HUES48 (cell line): ENCODE measurements around the gene FIBP.
A peak's percentile ranks its signal among the peaks of the same experiment; 100 is the strongest.

Experiments used
- H3K27ac ChIP-seq: one replicate; pipeline ENCODE4 v1.7.0; 2013; ENCODE audit warnings: low read depth, low read length, inconsistent platforms
- H3K27me3 ChIP-seq: 2 replicates; pipeline ENCODE4 v1.6.1; 2013; ENCODE audit warnings: mild to moderate bottlenecking, low read length; ENCODE audit not compliant: control insufficient read depth, insufficient read depth
- H3K36me3 ChIP-seq: 2 replicates; pipeline ENCODE4 v1.6.1; 2013; ENCODE audit warnings: low read length; ENCODE audit not compliant: control insufficient read depth, insufficient read depth
- H3K4me1 ChIP-seq: 2 replicates; pipeline ENCODE4 v1.6.1; 2013; ENCODE audit warnings: mild to moderate bottlenecking, low read length; ENCODE audit not compliant: control insufficient read depth, insufficient read depth
- H3K4me3 ChIP-seq: 2 replicates; pipeline ENCODE4 v1.5.1; 2013; ENCODE audit warnings: mild to moderate bottlenecking, low read depth, low read length
- H3K9ac ChIP-seq: 2 replicates; pipeline ENCODE4 v1.6.1; 2013; ENCODE audit warnings: mild to moderate bottlenecking, low read depth, low read length, moderate library complexity
- H3K9me3 ChIP-seq: 2 replicates; pipeline ENCODE4 v1.6.1; 2013; ENCODE audit warnings: low read length; ENCODE audit not compliant: control insufficient read depth, insufficient read depth

Gene FIBP

DNA sequence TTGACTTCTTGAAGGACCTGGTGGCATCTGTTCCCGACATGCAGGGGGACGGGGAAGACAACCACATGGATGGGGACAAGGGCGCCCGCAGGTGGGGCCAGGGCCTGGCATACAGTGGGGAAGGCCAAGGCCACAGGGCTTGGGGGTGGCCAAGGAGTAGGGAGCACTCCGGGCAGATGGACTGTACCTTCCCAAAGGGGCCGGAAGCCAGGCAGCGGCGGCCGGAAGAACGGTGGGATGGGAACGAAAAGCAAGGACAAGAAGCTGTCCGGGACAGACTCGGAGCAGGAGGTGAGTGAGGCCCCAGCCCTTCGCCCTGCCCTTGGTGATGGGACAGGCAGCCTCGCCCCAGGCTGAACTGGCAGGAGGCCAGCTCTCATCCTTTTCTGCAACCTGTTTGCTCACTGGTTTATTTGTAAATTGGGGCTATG is 32.1 kb upstream of the FIBP start:
- peaks cover 22% of the 10 kb centered on the region for H3K36me3 ChIP-seq
- H3K9ac ChIP-seq, result no peak overlapping the region
- peaks cover 13% of the 10 kb centered on the region; the same call in 1 of the 2 replicates for H3K4me1 ChIP-seq
- H3K9me3 ChIP-seq, result no peaks in the 10 kb centered on the region
- no peak overlapping the region for H3K27ac ChIP-seq
- H3K27me3 ChIP-seq, result no peaks in the 10 kb centered on the region
- peak overlapping the region; percentile 82 for H3K4me3 ChIP-seq

DNA sequence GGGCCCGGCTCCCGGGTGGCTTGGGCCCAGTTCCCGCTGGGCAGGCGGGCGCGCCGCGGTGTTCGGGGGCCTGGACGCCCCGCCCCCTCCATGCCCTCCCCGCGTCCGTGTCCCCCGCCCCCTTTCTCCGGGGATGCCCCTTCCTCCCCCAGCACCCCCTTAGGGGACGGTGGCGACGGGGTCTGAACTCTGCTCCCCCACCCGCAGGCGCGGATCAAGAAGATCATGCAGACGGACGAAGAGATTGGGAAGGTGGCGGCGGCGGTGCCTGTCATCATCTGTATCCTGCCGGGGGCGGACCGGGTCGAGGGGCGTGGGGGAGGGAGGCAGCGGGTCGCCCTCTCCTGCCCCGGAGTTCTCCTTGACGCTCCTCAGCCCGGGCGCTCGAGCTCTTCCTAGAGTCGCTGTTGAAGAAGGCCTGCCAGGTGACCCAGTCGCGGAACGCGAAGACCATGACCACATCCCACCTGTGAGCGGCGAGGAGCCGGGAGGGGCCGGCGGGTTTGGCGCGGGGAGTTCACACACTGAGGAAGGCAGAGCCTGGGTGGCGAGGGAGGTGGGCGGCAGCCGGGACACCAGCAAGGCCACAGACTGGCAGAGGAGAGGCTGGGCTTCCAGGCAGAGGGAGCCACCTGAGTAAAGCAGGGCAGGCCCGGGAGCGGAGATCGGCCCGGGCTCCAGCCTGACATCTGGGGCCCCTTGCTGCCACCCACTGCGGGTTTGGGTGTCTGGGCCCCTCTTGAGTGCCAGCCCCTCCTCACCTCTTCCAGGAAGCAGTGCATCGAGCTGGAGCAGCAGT is 31.5 kb upstream of the FIBP start:
- H3K4me3 ChIP-seq, result peak overlapping the region; percentile 82
- peaks cover 22% of the 10 kb centered on the region for H3K36me3 ChIP-seq
- H3K27me3 ChIP-seq, result no peaks in the 10 kb centered on the region
- peaks cover 13% of the 10 kb centered on the region; the same call in 1 of the 2 replicates for H3K4me1 ChIP-seq
- H3K9me3 ChIP-seq, result no peaks in the 10 kb centered on the region
- peak overlapping the region; percentile 61 for H3K27ac ChIP-seq
- no peak overlapping the region for H3K9ac ChIP-seq

DNA sequence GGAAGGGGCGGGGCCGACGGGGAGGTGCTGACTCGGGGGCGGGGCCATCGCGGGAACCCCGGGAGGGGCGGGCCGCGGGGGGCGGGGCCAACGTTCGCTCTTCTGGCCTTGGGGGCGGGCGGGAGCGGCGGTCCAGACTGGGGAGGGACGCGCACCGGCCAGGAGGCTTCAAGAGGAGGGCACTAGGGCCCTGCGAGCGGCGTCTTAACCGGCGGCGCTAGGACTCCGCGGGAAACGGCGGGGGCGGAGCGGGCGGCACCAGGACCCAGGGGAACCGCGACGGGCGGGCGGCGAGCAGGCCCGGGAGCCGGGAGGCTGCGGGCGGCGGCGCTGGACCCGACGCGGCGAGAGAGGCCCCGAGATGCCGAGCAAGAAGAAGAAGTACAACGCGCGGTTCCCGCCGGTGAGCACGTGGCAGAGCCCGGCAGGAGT is 30.9 kb upstream of the FIBP start, which contains the start of gene DRAP1:
Gene DRAP1, plus strand, starts transcription at position 286 of the 432 bp plus-strand sequence. Its CDS starts 76 bp downstream, at position 362.
- H3K9me3 ChIP-seq, result no peaks in the 10 kb centered on the region
- peak within 1 kb of the TSS; percentile 92 for H3K9ac ChIP-seq
- peak within 1 kb of the TSS; percentile 91 for H3K27ac ChIP-seq
- peak within 1 kb of the TSS; percentile 88 for H3K4me3 ChIP-seq
- no peaks in the 10 kb centered on the region for H3K27me3 ChIP-seq
- peaks cover 13% of the 10 kb centered on the region; the same call in 1 of the 2 replicates for H3K4me1 ChIP-seq
- peaks cover 22% of the 10 kb centered on the region for H3K36me3 ChIP-seq

DNA sequence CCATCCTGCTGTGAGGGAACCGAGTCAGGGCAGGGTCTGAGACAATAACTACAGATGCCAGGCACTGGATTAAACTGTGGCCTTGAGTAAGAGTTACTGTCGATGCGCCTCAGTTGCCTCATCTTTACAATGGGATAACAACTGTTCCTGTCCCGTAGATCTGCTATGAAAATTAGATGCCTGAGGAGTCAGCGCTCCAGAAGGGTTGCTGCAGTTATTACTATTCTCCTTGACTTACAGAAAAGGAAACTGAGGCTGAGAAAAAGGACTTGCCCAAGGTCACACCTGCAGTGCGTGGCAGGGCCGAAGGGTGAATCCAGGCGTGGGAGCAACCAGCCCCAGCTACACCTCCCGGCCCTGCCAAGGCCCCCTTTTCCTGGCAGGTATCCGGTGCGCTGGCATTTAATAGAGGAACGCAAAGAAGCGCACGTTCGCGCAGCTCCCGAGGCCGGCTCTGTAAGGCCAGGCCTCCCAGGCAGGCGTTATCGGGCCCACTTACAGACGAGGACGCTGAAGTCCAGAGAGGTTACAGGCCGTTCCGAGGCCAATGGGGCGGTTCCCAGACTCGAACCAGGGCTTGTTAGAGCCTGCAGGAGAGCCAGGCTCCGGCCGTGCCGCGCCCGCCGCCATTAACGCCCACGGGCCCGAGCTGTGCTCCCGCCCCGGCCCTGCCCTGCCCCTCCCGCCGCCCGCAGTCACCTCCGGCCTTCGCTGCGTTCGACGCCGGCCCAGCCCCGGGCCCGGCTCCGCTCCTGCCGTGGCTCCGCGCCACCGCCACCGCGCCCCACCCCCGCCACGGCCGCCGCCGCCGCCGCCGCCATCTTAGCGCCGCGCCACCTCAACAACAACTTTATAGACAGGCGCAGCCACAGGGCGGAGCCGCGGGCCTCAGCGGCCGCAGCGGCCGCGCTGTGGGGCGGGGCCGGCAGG is 30.2 kb upstream of the FIBP start, which contains the start of gene C11orf68:
Gene C11orf68, minus strand, starts transcription at position 852 of the 930 bp plus-strand sequence. Its CDS starts 31 bp downstream, at position 821.
- Histone ChIP-seq H3K27ac (peak within 1 kb of the TSS; percentile 91), H3K9me3 (no peaks in the 10 kb centered on the region), H3K4me1 (peaks cover 13% of the 10 kb centered on the region; the same call in 1 of the 2 replicates), H3K27me3 (no peaks in the 10 kb centered on the region), H3K9ac (peak within 1 kb of the TSS; percentile 92), H3K4me3 (peak within 1 kb of the TSS; percentile 88), H3K36me3 (peaks cover 21% of the 10 kb centered on the region)

DNA sequence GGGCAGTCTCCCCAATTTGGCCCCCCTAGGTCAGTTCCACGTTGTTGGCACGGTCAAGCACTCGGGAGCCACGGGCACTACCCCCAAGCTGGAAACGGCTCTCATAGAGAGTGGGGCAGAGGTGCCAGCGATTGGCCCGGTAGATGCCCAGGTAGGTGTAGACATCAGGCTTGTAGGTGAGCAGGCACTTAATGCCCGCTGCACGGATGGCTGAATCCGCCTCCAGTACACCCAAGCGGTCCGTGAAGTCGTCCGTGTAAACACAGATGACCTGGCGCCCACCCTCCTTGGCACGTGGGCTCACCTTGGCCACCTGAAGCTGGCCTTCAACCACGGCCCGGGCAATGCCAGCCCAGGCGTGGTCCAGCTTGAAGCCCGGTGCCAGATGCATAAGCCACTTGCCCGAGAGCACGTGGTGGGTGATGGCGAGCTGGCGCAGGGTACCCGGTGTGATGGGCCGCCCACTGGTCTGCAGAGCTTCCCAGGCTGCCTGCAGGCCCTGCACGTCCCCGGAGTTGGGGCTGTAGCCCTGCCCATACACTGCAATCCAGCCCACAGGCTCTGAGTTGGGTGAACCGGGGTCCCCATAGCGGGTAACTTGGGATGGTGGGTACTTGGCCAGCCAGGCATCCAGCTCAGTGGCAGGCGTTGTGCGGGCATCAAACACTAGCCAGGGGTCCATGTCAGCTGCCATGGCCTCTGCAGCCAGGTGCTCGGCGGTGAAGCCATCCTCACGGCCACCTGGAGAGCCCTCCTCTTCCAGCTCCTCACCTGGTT is 29.4 kb upstream of the FIBP start:
- Histone ChIP-seq H3K9ac (no peak overlapping the region; the same call in 1 of the 2 replicates), H3K27me3 (no peaks in the 10 kb centered on the region), H3K27ac (no peak overlapping the region), H3K36me3 (peaks cover 16% of the 10 kb centered on the region), H3K4me1 (peaks cover 13% of the 10 kb centered on the region; the same call in 1 of the 2 replicates), H3K9me3 (no peaks in the 10 kb centered on the region), H3K4me3 (peak overlapping the region; percentile 88)

DNA sequence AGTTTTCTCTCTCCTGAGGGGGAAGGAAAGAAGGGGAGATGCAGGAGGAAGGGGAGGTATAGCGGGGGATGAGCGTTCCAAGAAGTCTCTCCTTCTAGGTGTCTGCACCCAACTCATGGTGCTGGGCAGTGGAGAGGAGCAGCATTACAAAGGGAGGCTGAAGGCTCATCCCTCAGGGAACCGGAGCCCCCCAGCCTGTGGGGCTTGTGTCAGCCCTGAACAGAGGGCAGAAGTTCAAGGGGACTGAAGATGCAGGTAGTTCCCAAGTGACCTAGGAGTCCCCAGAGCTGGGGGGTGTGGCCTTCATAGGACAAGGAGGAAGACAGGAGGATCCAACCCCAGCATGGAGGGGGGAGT is 28.8 kb upstream of the FIBP start:
- H3K4me1 ChIP-seq, result peaks cover 14% of the 10 kb centered on the region; the same call in 1 of the 2 replicates
- H3K27ac ChIP-seq, result no peak overlapping the region
- H3K9ac ChIP-seq, result no peak overlapping the region
- no peaks in the 10 kb centered on the region for H3K9me3 ChIP-seq
- H3K36me3 ChIP-seq, result peaks cover 10% of the 10 kb centered on the region
- no peak overlapping the region for H3K4me3 ChIP-seq
- no peaks in the 10 kb centered on the region for H3K27me3 ChIP-seq

DNA sequence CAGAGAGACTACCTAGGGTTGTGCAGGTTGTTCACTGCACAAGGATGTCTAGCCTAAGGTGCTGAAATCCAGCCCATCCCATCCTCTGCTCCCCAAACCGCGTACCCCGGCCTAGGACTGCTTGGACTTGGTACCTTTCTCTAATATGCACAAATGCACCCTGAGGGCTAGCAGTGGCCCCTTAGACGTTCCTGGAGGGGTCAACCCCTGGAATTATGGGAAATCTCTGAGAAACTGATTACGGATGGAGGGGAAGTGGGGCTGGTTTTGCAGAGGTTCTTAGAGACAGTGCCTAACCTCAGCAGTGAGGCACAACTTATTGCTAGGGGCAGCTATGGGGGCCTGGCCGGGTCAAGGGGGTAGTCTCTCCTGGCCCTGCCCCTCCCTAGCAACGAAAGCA is 28.1 kb upstream of the FIBP start:
- no peak overlapping the region for H3K4me3 ChIP-seq
- H3K4me1 ChIP-seq, result peaks cover 16% of the 10 kb centered on the region; the same call in 1 of the 2 replicates

DNA sequence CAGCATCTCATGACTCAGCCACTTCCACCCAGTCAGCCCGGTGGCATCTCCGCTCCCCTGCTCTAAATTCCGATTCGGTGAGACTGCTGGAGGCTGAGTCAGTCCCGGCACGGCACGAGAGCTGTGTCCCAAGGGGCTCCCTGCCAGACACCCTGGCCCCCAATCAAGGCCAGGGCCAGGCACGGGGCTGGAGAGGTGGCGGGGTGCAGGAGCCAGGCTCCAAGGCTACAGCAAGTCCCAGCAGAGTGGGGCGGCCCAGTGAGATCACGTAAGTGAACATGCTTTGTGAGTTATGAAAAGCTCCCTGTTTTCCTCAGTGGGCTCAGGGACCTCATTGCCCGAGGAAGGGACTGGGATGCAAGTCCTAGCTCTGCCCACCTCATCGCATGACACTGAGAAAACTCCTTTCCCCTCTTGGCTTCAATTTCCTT is 27.6 kb upstream of the FIBP start:
- no peak overlapping the region for H3K4me3 ChIP-seq
- H3K27ac ChIP-seq, result peak overlapping the region; percentile 85
- H3K4me1 ChIP-seq, result peaks cover 16% of the 10 kb centered on the region; the same call in 1 of the 2 replicates

More for the DNA sequence above, 28.1 kb upstream of the FIBP start:
- Histone ChIP-seq H3K9me3 (no peaks in the 10 kb centered on the region), H3K27ac (peak overlapping the region; percentile 85), H3K36me3 (peaks cover 7% of the 10 kb centered on the region), H3K9ac (no peak overlapping the region), H3K27me3 (no peaks in the 10 kb centered on the region)

DNA sequence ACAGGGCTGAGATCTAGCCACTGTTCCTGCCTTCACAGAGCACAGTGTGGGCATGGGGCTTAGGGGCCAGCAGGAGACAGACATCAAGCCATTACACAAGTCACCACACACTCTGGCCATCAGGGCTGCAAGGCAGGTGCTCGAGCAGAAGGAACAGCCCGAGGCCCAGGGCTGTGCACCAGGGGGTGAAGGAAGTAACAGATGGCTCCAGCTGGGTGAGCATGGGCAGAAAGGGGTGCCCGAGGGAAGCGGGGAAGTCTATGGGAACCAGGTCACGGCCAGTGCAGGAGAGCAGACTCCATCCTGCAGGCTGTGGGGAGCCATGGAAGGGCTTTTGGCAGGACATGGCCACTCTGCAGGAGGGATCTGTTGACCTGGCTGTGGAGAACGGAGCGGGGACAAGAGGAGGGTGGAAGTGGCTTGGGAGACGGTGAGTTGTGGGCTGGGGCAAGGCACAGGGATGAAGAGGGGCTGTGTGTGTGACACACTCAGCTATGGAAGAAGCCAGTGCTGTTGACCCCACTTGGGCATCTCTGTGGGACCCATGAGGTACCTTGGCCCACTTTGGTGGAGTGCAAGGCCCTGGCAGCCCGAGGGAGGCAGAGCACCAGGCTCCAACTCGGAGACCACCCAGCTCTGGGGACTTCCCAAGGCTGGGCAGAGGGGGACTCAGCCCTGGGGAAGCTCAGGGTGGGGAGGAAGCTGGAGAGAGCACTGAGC is 27.0 kb upstream of the FIBP start:
- peaks cover 16% of the 10 kb centered on the region; the same call in 1 of the 2 replicates for H3K4me1 ChIP-seq

More for the DNA sequence above, 27.6 kb upstream of the FIBP start:
- Histone ChIP-seq H3K27me3 (no peaks in the 10 kb centered on the region), H3K9ac (0 out of 2 replicates have a peak overlapping the region, but pooled peaks have one; percentile 18), H3K9me3 (no peaks in the 10 kb centered on the region), H3K36me3 (peaks cover 6% of the 10 kb centered on the region)

More for the DNA sequence above, 27.0 kb upstream of the FIBP start:
- no peak overlapping the region for H3K9ac ChIP-seq
- H3K27me3 ChIP-seq, result no peaks in the 10 kb centered on the region; the same call in 1 of the 2 replicates
- H3K36me3 ChIP-seq, result peaks cover 3% of the 10 kb centered on the region; the same call in 1 of the 2 replicates
- H3K27ac ChIP-seq, result peak overlapping the region; percentile 85
- H3K4me3 ChIP-seq, result no peak overlapping the region
- H3K9me3 ChIP-seq, result no peaks in the 10 kb centered on the region
